GM12891 (cell line): ENCODE measurements around the gene DUSP7.

Experiments
- PAX5 ChIP-seq: IDR thresholded peaks from 2 replicates; pipeline ENCODE4 v1.6.1; 2011; ENCODE audit warnings: low read length, moderate library complexity, mild to moderate bottlenecking; ENCODE audit not compliant: insufficient read depth, severe bottlenecking
- POLR2A ChIP-seq: IDR thresholded peaks from 2 replicates; pipeline ENCODE4 v1.6.1; 2011; ENCODE audit warnings: low read depth, low read length, control low read depth
- POLR2AphosphoS5 ChIP-seq: IDR thresholded peaks from 2 replicates; pipeline ENCODE4 v1.6.1; 2011; ENCODE audit warnings: low read depth, low read length, control low read depth
- POU2F2 ChIP-seq: IDR thresholded peaks from 2 replicates; pipeline ENCODE4 v1.6.1; 2011; ENCODE audit warnings: low read depth, mild to moderate bottlenecking, control low read depth, low read length, moderate library complexity
- SPI1 ChIP-seq: IDR thresholded peaks from 2 replicates; pipeline ENCODE4 v1.6.1; 2011; ENCODE audit warnings: low read depth, low read length, control low read depth
- TAF1 ChIP-seq: IDR thresholded peaks from 2 replicates; pipeline ENCODE4 v1.6.1; 2011; ENCODE audit warnings: low read depth, low read length, control low read depth

DNA sequence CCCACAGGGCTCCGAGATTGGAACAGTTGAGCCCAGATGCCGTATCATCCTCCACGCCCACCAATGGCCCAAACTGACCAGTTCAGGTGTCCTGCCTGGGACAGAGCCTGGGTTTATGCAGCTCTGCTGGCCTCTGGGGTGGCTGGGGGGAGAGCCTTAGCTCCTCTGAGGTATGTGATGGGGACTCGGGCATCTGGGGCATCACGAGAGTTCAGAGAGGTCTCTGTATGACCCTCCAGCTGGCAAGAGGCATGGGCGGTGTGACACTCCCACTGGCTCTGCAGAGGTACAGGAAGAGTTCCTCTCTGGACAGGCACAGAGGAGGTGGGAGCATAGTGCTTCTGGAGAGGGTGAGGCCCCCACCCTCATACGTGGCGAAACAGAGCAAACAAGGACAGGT lies 26.6 kb upstream of the DUSP7 start:
- TF ChIP-seq POLR2A (no peak), POLR2AphosphoS5 (no peak), TAF1 (no peak), POU2F2 (no peak), SPI1 (no peak), PAX5 (no peak)
